Retinal pigment epithelial cell (primary cell): ENCODE data around the gene EIF3D.

Source experiments
- DNase-seq: peaks from one replicate; pipeline ENCODE4 v3.0.0-alpha.2; 2010; ENCODE audit warnings: low read depth
- H3K4me3 ChIP-seq: 2 replicates; pipeline ENCODE4 v1.5.1; 2011; ENCODE audit warnings: mild to moderate bottlenecking, low read length, control low read depth, moderate library complexity
- TF ChIP-seq, protein P1 (sequence below): conservative IDR thresholded peaks from 2 replicates; pipeline ENCODE4 v1.5.1; 2011; ENCODE audit warnings: low read depth, low read length, control low read depth, inconsistent platforms

Gene EIF3D

DNA sequence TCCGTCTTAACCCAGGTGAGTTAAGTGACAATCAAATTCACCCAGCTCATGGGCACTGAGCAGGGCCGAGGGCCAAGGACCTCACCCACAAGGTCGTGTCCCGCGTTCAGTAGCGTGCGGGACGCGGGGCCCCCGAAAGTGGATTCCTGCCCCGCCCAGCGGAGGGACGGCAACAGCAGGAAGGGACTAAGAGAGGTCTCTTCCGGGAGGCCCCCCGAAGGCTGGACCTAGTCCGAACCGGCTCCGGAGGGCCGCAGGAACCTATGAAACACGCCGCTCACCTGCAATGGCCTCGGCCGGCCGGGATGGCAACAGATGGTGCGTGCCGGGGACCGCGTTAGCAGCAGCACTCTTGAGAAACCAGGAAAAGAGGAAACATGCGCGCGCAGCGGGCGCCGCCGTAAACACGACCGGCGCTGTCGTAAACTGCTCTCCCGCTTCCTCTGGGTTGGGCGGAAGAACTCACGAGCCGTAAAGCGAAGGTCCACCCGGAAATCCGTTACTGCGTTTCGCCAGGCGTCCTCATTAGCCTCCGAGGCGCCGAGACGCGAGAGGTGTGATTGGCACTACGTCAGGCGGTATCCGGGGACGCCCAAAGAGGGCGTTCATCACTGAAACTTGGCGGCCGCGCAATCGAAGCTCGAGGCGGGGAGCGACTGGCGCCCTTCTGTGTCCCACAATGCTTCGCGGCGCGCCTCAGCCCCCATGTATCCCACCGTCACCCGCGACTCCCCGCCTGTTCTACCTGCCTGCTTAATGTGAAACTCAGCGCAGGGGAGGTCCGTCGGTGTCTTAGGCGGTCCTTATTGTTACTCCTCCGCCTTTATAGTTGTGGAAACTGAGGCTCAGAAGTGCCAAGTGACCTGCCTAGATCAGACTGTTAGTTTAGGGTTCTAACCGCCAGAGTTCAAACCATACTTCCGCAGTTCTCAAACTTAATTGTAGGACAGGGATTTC lies at the start of gene EIF3D:
Gene EIF3D (minus strand): TSS at position 372 of the 957 bp plus-strand sequence. CDS start 3,045 bp downstream, outside the sequence.
- TF ChIP-seq, protein P1, sequence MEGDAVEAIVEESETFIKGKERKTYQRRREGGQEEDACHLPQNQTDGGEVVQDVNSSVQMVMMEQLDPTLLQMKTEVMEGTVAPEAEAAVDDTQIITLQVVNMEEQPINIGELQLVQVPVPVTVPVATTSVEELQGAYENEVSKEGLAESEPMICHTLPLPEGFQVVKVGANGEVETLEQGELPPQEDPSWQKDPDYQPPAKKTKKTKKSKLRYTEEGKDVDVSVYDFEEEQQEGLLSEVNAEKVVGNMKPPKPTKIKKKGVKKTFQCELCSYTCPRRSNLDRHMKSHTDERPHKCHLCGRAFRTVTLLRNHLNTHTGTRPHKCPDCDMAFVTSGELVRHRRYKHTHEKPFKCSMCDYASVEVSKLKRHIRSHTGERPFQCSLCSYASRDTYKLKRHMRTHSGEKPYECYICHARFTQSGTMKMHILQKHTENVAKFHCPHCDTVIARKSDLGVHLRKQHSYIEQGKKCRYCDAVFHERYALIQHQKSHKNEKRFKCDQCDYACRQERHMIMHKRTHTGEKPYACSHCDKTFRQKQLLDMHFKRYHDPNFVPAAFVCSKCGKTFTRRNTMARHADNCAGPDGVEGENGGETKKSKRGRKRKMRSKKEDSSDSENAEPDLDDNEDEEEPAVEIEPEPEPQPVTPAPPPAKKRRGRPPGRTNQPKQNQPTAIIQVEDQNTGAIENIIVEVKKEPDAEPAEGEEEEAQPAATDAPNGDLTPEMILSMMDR = no peak
- peak; percentile 99 for DNase-seq
- H3K4me3 ChIP-seq = peak within 1 kb of the TSS; percentile 84

- H3K4me3 ChIP-seq = no peak overlapping the region
- no peak for DNase-seq
- TF ChIP-seq, protein P1 = no peak
These were observed 49.7 kb upstream of the EIF3D start for GRCh38 chr22:36578619-36579018.

- no peak overlapping the region for H3K4me3 ChIP-seq
- TF ChIP-seq, protein P1 = no peak
- no peak for DNase-seq
These were observed 48.1 kb upstream of the EIF3D start for GRCh38 chr22:36577019-36577418.

DNA sequence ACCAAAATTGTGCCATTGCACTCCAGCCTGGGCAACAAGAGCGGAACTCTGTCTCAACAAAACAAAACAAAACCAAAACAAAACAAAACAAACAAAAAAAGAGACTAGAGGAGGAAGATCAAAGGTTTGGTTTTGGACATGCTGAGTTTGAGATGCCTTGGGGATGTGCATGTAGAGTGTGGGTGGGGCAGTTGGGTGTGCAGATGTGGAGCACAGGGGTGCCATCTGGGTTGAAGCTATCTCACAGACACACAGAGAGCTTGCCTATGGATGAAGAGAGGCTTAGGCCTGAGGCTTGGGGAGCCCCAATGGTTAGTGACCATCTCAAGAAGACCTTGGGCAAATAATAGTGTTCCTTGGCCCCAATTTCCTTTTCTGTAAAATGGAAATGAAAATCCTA lies 45.8 kb upstream of the EIF3D start:
- DNase-seq = no peak
- H3K4me3 ChIP-seq = no peak overlapping the region
- TF ChIP-seq, protein P1 = no peak

DNA sequence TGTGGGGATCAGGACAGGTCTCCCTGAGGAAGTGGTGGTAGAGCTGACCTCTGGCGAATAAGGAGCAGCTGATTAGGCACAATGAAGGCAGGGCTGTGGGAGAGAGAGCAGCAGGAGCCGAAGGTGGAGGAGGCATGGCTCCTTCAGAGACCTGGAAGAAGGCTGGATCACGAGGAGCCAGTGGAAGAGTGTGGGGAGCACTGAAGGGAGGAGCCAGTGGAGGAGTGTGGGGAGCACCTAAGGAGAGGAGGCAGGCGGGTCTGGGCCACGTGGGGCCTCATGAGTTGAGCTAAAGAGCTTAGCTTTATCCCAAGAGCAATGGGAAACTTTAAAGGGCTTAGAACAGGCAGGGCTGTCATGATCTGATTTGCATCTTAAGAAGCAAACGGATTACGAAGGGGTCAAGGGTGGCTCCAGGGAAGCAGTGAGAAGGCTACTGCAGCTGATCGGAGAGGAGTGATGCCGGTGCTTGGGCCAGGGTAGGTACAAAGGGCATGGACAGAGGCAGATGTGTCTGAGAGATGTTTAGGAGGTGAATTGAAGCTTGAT lies 44.9 kb upstream of the EIF3D start:
- TF ChIP-seq, protein P1 = no peak
- DNase-seq = peak; percentile 89
- no peak overlapping the region for H3K4me3 ChIP-seq

DNA sequence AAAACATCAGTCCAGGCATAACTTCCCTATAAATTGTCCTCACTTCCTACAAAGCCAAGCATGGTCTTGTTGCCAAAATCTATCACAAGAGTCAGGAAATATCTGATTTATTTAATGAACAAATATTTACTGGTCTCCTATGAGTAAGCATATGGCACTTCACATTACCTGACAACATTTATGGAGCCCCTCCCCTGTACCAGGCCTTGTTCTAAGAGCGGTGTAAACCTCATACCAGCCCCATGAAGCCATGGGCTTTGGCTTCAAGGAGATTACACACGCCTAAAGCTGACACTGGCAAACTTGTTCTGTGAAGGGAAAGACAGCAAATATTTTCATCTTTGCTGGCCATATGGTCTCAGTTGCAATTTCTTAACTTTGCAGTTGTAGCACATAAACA lies 43.0 kb upstream of the EIF3D start:
- TF ChIP-seq, protein P1 = no peak
- no peak overlapping the region for H3K4me3 ChIP-seq
- DNase-seq = no peak

DNA sequence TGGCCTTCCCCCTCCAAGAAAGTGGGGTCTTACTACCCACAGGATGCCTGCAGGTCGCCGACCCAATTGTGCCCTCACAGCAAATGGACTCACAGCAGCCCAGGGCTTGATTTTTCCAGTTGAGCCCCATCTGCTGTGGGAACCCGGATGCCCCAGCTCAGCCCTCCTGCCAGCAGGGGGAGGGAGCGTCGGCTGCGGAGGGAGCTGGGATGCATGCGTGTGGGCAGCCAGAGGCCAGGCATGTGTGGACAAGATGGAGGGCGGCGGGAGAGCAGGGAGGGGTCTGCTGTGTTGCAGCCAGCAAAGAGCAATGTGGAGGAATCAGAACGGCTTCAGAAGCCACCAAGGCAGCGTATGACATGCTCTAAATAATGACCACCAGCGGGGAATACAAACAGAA lies 41.0 kb upstream of the EIF3D start:
- TF ChIP-seq, protein P1 = peak; percentile 58
- H3K4me3 ChIP-seq = no peak overlapping the region
- no peak for DNase-seq
